Hepatocyte (in vitro differentiated cells): ENCODE data around the gene TSPAN31. TPM values are rescaled to one million over a fixed set of nuclear protein-coding genes. Genes with fewer than 3 reads are reported as not detected.

Experiments
- DNase-seq: peaks from one replicate; pipeline ENCODE4 v3.0.0-alpha.2; 2016; ENCODE audit warnings: low spot score
- H2AFZ ChIP-seq: fragments of 200-600 bp; sonication (generic); 2 replicates; pipeline ENCODE4 v1.6.0; 2016; ENCODE audit warnings: antibody characterized with exemption, mild to moderate bottlenecking
- H3K27ac ChIP-seq: fragments of 200-600 bp; sonication (generic); 2 replicates; pipeline ENCODE4 v1.5.1; 2016; ENCODE audit warnings: mild to moderate bottlenecking
- H3K27me3 ChIP-seq: fragments of 200-600 bp; sonication (generic); 2 replicates; pipeline ENCODE4 v1.6.1; 2016
- H3K36me3 ChIP-seq: fragments of 200-600 bp; sonication (generic); replicated peaks from 2 replicates; pipeline ENCODE4 v1.5.1; 2016; ENCODE audit warnings: low read depth; ENCODE audit not compliant: insufficient read depth
- H3K4me1 ChIP-seq: fragments of 200-600 bp; sonication (generic); 2 replicates; pipeline ENCODE4 v1.5.1; 2016; ENCODE audit warnings: mild to moderate bottlenecking, moderate library complexity; ENCODE audit not compliant: insufficient read depth
- H3K4me2 ChIP-seq: fragments of 200-600 bp; sonication (generic); 2 replicates; pipeline ENCODE4 v1.6.0; 2016
- H3K4me3 ChIP-seq: fragments of 200-600 bp; sonication (generic); 2 replicates; pipeline ENCODE4 v1.5.1; 2016; ENCODE audit warnings: mild to moderate bottlenecking
- H3K79me2 ChIP-seq: fragments of 200-600 bp; sonication (generic); 2 replicates; pipeline ENCODE4 v1.6.0; 2017; ENCODE audit warnings: mild to moderate bottlenecking
- H3K9me2 ChIP-seq: fragments of 200-600 bp; sonication (generic); replicated peaks from 2 replicates; pipeline ENCODE4 v1.6.0; 2017; ENCODE audit warnings: mild to moderate bottlenecking; ENCODE audit not compliant: insufficient read depth
- H3K9me3 ChIP-seq: fragments of 200-600 bp; sonication (generic); 2 replicates; pipeline ENCODE4 v1.5.1; 2016; ENCODE audit warnings: low read depth, mild to moderate bottlenecking
- H4K20me1 ChIP-seq: fragments of 200-600 bp; sonication (generic); 2 replicates; pipeline ENCODE4 v1.6.0; 2016; ENCODE audit warnings: mild to moderate bottlenecking; ENCODE audit not compliant: insufficient read depth, poor library complexity, severe bottlenecking
- EZH2 ChIP-seq: fragments of 200-600 bp; sonication (generic); IDR thresholded peaks from 2 replicates; pipeline ENCODE4 v1.6.1; 2016; ENCODE audit warnings: antibody characterized with exemption, mild to moderate bottlenecking, borderline replicate concordance
- EZH2phosphoT487 ChIP-seq: fragments of 200-600 bp; sonication (generic); IDR thresholded peaks from one replicate; pipeline ENCODE4 v1.6.1; 2018; ENCODE audit warnings: antibody characterized with exemption, mild to moderate bottlenecking, low read depth, moderate library complexity; ENCODE audit not compliant: unreplicated experiment, severe bottlenecking
- WGBS: methylation state at CpG from one replicate; pipeline ENCODE4 v1.1.6; 2016; ENCODE audit warnings: low lambda C conversion rate; ENCODE audit errors: missing lambda C conversion rate; 5-methylcytosine and 5-hydroxymethylcytosine counted together
- polyA plus RNA-seq: library from polyadenylated mRNA; unstranded; fragments of >200 nt; fragmentation: Nextera tagmentation; extraction: Ambion mirVana; gene quantifications from 2 replicates; pipeline ENCODE4 v1.2.1, GENCODE V29; 2016
- total RNA-seq: library from RNA; depleted of rRNA; stranded (reverse); fragments of >200 nt; gene quantifications from 2 replicates; pipeline ENCODE4 v1.2.3, GENCODE V29; 2014
- TF ChIP-seq, protein P1 (sequence below): fragments of 200-600 bp; sonication (generic); IDR thresholded peaks from 2 replicates; pipeline ENCODE4 v1.5.1; 2016; ENCODE audit warnings: antibody characterized with exemption, mild to moderate bottlenecking; ENCODE audit not compliant: poor library complexity

TSPAN31 gene
- total and polyA plus RNA-seq, 2 experiments from 2014 or later, result 69.2 to 81.3 TPM

- Histone ChIP-seq H2AFZ (no peak overlapping the region), H3K9me2 (no peaks in the 10 kb centered on the region), H3K4me1 (peaks cover 23% of the 10 kb centered on the region), H3K36me3 (no peaks in the 10 kb centered on the region), H4K20me1 (no peaks in the 10 kb centered on the region), H3K27ac (no peak overlapping the region), H3K4me3 (no peak overlapping the region), H3K4me2 (no peak overlapping the region), H3K27me3 (peaks cover 85% of the 10 kb centered on the region), H3K79me2 (no peaks in the 10 kb centered on the region), H3K9me3 (no peaks in the 10 kb centered on the region)
- 39% methylated on average over 10 of the region's 10 CpGs for WGBS
- TF ChIP-seq EZH2phosphoT487, result no peak
- TF ChIP-seq EZH2, result no peak
- TF ChIP-seq, protein P1, sequence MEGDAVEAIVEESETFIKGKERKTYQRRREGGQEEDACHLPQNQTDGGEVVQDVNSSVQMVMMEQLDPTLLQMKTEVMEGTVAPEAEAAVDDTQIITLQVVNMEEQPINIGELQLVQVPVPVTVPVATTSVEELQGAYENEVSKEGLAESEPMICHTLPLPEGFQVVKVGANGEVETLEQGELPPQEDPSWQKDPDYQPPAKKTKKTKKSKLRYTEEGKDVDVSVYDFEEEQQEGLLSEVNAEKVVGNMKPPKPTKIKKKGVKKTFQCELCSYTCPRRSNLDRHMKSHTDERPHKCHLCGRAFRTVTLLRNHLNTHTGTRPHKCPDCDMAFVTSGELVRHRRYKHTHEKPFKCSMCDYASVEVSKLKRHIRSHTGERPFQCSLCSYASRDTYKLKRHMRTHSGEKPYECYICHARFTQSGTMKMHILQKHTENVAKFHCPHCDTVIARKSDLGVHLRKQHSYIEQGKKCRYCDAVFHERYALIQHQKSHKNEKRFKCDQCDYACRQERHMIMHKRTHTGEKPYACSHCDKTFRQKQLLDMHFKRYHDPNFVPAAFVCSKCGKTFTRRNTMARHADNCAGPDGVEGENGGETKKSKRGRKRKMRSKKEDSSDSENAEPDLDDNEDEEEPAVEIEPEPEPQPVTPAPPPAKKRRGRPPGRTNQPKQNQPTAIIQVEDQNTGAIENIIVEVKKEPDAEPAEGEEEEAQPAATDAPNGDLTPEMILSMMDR, result no peak
- DNase-seq, result no peak
These were observed 4.8 kb upstream of the TSPAN31 start for GRCh38 chr12:57739914-57740538.

- no peak for DNase-seq
- Histone ChIP-seq H3K27me3 (peaks cover 77% of the 10 kb centered on the region), H3K4me3 (no peak overlapping the region), H3K79me2 (no peaks in the 10 kb centered on the region), H3K4me1 (peaks cover 24% of the 10 kb centered on the region), H3K9me3 (no peaks in the 10 kb centered on the region), H3K4me2 (no peak overlapping the region), H3K36me3 (no peaks in the 10 kb centered on the region), H3K9me2 (no peaks in the 10 kb centered on the region), H3K27ac (no peak overlapping the region), H4K20me1 (no peaks in the 10 kb centered on the region), H2AFZ (no peak overlapping the region)
- TF ChIP-seq, protein P1, result no peak
- no peak for TF ChIP-seq EZH2phosphoT487
- no peak for TF ChIP-seq EZH2
- WGBS, result 84% methylated on average over 5 of the region's 5 CpGs
These were observed 4.0 kb upstream of the TSPAN31 start for GRCh38 chr12:57740656-57741412.

- peaks cover 71% of the 10 kb centered on the region for H3K27me3 ChIP-seq
- no peak for TF ChIP-seq EZH2phosphoT487
- TF ChIP-seq EZH2, result no peak
- TF ChIP-seq, protein P1, result no peak
- H3K4me1 ChIP-seq, result peaks cover 18% of the 10 kb centered on the region
- no peaks in the 10 kb centered on the region for H4K20me1 ChIP-seq
- H3K4me2 ChIP-seq, result no peak overlapping the region
- no peak overlapping the region for H2AFZ ChIP-seq
- H3K9me2 ChIP-seq, result no peaks in the 10 kb centered on the region
- no peak overlapping the region for H3K4me3 ChIP-seq
- H3K79me2 ChIP-seq, result no peaks in the 10 kb centered on the region
- no peak overlapping the region for H3K27ac ChIP-seq
- H3K9me3 ChIP-seq, result no peaks in the 10 kb centered on the region
- no peak for DNase-seq
- no CpG with 5 or more reads among the region's 1 CpG for WGBS
- no peaks in the 10 kb centered on the region for H3K36me3 ChIP-seq
These were observed 3.4 kb upstream of the TSPAN31 start for GRCh38 chr12:57741413-57741789.
